ENCODE results near the gene GOLPH3L. TPM values are rescaled to one million over a fixed set of nuclear protein-coding genes. Genes with fewer than 3 reads are reported as not detected.
"Not testable (repeated sequence)": the region's sequence is repeated elsewhere in the genome, so short reads cannot be mapped to it uniquely, and the experiment has no call there.

GOLPH3L gene
- total RNA-seq, 1 donor from 2014 or later = 12.6 TPM

GRCh38 chr1:150629115-150629928 is 67.6 kb downstream of the GOLPH3L start, which contains the start of gene ENSA:
ENSA (minus strand) TSS chr1:150629612; CDS start chr1:150629470, 142 bp downstream.
- DNase-seq (ENCODE audit: low read depth) = peak; percentile 96
- H3K4me3 ChIP-seq (ENCODE audit: low read depth, low read length) = peak within 1 kb of the TSS; percentile 80
- TF ChIP-seq, protein P1, sequence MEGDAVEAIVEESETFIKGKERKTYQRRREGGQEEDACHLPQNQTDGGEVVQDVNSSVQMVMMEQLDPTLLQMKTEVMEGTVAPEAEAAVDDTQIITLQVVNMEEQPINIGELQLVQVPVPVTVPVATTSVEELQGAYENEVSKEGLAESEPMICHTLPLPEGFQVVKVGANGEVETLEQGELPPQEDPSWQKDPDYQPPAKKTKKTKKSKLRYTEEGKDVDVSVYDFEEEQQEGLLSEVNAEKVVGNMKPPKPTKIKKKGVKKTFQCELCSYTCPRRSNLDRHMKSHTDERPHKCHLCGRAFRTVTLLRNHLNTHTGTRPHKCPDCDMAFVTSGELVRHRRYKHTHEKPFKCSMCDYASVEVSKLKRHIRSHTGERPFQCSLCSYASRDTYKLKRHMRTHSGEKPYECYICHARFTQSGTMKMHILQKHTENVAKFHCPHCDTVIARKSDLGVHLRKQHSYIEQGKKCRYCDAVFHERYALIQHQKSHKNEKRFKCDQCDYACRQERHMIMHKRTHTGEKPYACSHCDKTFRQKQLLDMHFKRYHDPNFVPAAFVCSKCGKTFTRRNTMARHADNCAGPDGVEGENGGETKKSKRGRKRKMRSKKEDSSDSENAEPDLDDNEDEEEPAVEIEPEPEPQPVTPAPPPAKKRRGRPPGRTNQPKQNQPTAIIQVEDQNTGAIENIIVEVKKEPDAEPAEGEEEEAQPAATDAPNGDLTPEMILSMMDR (conservative IDR thresholded peaks at IDR 0.05; ENCODE audit: low read depth, low read length) = no peak

DNA sequence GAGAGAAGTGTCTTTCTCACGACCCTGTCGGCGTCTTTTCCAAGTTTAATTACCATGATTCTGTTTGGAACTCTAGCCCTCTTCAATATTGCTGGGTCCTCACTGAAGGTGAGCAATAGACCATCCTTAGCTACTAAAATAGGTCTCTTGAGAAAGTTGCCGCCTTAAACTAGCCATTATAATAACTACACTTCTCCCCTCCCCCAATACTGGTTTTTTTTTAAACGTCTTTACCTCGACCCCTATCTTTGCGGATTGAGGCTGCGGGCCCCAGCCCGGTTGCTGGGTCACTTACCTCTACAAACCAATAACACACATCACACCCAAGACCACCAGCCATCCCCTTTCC is 68.2 kb downstream of the GOLPH3L start:
- no peak for DNase-seq (ENCODE audit: low read depth)
- TF ChIP-seq, protein P1 (conservative IDR thresholded peaks at IDR 0.05; ENCODE audit: low read depth, low read length) = no peak
- peak overlapping the region; percentile 80 for H3K4me3 ChIP-seq (ENCODE audit: low read depth, low read length)

DNA sequence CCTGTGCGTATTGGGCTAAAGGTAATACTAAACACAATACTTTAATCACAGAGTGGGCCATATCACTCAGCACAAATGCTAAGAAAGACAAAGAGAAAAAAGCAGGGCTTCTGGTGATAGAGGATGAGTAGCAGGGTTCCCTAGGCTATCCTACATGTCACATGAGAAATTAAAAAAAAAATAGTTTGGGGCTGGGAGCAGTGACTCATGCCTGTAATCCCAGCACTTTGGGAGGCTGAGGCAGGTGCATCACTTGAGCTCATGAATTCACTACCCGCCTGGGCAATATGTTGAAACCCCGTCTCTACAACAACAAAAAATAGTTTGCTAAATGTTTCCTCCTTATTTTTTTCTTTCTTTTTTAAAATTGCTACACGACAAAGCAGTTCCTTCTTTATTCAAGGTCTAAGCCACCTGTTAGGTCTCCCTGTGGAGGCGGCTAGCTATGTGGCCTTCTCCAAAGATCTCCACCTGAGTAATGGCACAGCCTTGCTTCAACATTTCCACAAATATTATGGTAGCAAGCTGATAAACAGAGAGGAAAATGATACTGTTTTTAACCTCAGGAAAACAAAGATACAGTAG is 69.0 kb downstream of the GOLPH3L start:
- peak overlapping the region; percentile 80 for H3K4me3 ChIP-seq (ENCODE audit: low read depth, low read length)
- TF ChIP-seq, protein P1 (conservative IDR thresholded peaks at IDR 0.05; ENCODE audit: low read depth, low read length) = no peak
- DNase-seq (ENCODE audit: low read depth) = no peak

- H3K4me3 ChIP-seq (ENCODE audit: low read depth, low read length) = no peak overlapping the region
- no peak for DNase-seq (ENCODE audit: low read depth)
- TF ChIP-seq, protein P1 (conservative IDR thresholded peaks at IDR 0.05; ENCODE audit: low read depth, low read length) = no peak
These were observed 70.8 kb downstream of the GOLPH3L start for GRCh38 chr1:150626150-150626549.

- H3K4me3 ChIP-seq (ENCODE audit: low read depth, low read length); DNase-seq (ENCODE audit: low read depth): not testable (repeated sequence)
These were observed 72.4 kb downstream of the GOLPH3L start for GRCh38 chr1:150624546-150624945.

GRCh38 chr1:150624134-150624533 is 72.8 kb downstream of the GOLPH3L start:
- H3K4me3 ChIP-seq (ENCODE audit: low read depth, low read length); DNase-seq (ENCODE audit: low read depth): not testable (repeated sequence)

- no peak overlapping the region for H3K4me3 ChIP-seq (ENCODE audit: low read depth, low read length)
- TF ChIP-seq, protein P1 (conservative IDR thresholded peaks at IDR 0.05; ENCODE audit: low read depth, low read length) = no peak
- DNase-seq (ENCODE audit: low read depth) = no peak
These were observed 74.5 kb downstream of the GOLPH3L start for GRCh38 chr1:150622303-150622975.
